Activated CD4-positive, alpha-beta T cell treated with anti-CD3 and anti-CD28 coated beads, Interleukin-2, amount 50 U/mL, for 16 hours (primary cell): ENCODE data around the gene POMT1.
"Not testable (repeated sequence)": the region's sequence is repeated elsewhere in the genome, so short reads cannot be mapped to it uniquely, and the experiment has no call there.

Experiments
- DNase-seq: peaks from one replicate; pipeline ENCODE4 v3.0.0-alpha.2; 2020

Gene POMT1

DNA sequence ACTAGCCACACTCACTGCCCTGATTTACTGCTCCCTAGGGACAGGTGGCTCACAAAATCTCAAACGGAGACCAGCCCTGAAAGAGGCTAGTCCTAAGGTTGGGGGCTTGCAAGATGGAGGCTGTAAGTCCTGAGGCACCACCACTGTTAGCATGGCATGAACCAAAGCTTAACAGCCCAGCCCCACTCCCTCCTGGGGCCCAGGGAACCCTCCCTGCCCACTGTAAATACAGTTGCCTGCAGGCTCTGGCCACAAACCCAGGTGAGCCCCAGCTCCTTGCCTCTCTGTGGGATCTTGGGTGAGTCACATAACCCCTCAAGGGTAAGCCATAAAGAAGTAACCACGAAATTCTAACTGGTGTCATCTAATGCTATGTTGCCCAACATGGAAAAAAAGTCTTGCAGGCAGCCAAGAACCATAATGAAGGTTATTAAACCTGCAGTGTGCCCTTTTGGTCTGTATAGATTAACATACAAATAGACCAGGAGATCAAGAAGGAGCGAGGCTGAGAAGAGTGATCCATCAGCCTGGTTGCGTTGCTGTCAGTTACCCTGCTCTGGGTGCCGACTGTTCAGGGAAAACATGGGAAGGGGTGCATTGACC lies 1.7 kb upstream of the POMT1 start:
- peak; percentile 80 for DNase-seq

DNA sequence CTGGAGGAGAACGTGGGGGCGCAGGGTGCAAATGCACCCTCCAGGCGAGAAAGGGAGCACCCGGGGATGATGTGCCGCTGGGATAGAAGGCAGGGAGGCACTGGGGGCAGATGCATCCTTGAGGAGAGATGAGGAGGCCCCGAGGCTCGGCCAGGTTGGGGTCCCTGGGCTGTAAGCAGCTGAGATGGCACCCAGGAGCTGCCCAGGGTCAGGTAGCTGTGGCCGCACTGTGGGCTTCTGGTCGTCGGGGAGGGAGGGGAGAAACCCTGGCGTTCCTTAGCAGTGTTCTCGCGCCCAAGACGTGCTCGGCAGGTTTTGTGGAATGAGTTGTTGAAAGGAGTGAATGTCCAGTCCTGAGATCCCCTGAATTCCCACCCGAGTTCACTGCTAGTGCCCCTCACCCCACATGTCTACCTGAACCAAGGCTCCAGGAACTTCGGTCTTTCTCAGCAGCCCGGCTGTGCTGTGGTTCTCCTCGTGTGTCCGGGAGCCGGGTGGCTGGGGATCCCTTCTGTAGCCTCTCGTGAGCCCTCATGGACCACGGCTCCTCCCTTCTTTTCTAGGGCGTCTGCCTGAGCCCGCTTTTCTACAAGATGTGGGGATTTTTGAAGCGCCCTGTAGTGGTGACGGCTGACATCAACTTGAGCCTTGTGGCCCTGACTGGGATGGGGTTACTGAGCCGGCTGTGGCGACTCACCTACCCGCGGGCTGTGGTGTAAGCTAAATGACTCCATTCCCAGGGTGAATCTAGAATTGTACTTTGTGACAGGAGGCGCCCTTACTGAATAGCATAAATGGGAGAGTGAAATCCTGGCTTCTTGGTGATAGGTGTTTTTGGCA lies 1.1 kb downstream of the POMT1 start:
- peak; percentile 87 for DNase-seq

DNA sequence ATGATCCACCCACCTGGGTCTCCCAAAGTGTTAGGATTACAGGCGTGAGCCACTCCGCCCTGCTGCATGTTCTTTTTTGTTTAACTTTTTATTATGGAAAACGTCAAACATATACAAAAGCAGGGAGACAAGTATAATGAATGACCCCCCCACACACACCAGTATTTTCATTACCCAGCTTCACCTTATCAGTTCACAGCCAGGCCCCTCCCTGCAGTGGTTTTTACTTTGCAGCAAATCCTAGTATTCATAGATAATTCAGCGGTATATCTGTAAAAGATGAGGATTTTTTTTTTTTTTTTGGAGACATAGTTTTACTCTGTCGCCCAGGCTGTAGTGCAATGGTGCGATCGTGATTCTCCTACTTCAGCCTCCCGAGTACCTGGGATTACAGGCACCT lies 2.3 kb downstream of the POMT1 start:
- DNase-seq: no peak

DNA sequence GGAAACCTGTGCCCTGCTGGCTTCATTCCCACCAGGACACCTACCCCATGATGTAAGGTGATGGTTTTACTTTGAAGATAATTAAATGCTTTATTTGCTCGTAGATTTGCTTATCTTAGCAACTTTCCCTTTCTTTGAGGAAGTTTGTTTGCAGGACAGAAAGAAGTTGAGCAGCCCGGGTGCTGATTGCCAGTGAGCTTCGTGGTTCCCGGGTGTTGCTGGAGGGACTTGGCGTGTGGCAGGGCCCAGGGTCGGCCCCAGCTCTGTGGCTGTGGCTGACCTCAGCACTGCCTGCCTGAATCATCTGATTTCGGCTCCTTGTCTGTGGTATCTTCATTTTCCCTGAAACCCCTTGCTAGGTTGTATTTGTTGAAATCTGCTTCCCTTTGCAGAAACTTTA lies 8.7 kb downstream of the POMT1 start:
- no peak for DNase-seq

DNA sequence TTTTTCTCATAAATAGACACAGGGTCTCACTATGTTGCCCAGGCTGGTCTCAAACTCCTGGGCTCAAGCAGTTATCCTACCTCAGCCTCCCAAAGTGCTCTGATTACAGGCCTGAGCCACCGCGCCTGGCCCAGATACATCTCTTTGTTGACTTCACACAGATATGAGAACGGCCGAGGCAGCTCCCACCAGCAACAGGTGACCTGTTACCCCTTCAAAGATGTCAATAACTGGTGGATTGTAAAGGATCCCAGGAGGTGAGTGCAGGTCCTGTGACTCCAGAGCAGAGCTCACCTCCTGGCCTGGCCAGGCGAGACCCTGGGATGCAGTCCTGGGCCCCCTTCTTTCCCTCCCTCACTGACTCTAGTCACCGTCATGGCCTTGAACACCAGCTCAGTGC lies 9.2 kb downstream of the POMT1 start:
- no peak for DNase-seq

DNA sequence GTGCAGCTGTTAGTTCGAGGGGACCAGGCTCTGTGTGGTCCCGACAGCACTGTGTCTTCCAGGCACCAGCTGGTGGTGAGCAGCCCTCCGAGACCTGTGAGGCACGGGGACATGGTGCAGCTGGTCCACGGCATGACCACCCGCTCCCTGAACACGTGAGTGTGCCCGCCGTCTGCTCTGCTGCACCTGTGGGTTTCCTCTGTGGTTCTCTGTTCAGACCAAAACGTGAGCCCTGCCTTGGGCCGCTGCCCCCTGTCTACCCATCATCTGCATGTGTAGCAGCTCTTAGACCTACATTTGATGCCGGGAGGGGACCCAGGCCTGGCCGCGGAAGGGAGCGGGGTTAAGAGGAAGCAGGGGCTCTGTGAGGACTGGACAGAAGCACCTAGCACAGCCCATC lies 10.5 kb downstream of the POMT1 start:
- no peak for DNase-seq

DNA sequence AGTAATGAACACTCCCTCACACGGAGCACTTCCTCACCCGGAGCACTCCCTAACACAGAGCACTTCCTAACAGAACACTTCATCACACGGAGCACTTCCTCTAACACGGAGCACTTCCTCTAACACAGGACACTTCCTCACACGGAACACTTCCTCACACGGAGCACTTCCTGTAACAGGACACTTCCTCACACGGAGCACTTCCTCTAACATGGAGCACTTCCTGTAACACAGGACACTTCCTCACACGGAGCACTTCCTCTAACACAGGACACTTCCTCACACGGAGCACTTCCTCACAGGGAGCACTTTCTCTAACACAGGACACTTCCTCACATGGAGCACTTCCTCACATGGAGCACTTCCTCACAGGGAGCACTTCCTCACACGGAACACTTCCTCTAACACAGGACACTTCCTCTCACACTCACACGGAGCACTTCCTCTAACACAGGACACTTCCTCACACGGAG lies 12.9 kb downstream of the POMT1 start:
- not testable (repeated sequence) for DNase-seq

DNA sequence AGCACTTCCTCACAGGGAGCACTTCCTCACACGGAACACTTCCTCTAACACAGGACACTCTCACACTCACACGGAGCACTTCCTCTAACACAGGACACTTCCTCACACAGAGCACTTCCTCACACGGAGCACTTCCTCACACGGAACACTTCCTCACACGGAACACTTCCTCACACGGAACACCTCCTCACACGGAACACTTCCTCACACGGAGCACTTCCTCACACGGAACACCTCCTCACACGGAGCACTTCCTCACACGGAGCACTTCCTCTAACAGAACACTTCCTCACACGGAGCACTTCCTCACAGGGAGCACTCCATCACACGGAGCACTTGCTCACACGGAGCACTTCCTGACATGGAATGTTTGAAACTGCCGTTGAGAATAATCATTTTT lies 13.4 kb downstream of the POMT1 start:
- DNase-seq: no peak

DNA sequence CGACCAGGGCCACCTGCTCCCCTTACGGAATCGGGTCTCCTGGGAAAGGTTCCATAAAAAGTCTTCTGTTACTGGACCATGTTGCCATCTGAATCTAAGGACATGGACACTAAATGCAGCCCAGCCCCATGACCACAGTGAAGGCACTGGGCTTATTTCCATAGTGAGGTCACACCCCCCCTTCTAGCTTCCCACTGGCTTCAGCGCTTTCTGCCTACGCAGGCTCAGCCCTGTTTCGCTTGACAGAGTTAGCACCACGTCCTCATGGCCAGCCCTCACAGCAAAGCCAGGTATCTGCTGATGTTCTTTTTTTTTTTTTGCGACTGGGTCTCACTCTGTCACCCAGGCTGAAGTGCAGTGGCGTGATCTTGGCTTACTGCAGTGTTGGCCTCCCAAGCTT lies 14.2 kb downstream of the POMT1 start:
- no peak for DNase-seq

DNA sequence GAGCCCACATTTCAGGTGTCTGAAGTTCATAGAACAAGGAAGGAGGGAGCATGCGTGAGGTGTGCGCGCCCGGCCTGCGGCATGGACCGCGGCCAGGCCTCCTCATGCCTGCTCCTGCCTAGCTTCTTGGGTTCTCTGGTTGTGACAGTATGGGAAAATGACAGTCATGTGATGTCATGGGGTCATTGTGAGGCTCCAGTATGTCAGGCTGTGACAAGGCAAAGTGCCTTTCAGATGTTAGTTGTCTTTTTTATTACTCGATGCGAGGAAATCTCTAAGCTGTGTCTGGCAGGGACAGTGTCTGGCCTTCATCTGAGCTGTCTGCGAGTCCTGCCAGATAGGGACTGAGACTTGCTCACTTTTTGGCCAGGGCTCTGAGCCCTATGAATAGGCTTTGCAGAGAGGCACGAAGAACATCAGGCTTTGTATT lies 15.1 kb downstream of the POMT1 start:
- no peak for DNase-seq

DNA sequence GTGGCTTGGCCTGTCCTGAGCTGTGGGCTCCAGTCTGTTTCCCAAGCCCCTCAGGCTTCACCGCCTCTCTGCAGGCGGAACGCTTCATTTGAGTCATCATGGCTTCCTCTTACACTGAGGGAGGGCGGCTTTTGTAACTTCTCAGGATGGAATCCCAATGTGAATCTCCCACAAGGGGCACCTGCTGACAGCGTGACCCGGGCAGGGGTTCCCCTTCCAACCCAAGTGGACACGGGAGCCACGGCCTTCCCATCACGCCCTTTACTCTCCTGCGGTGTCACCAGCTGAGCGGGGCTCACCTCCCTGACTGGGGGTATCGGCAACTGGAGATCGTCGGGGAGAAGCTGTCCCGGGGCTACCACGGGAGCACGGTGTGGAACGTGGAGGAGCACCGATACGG lies 15.8 kb downstream of the POMT1 start:
- DNase-seq: no peak

DNA sequence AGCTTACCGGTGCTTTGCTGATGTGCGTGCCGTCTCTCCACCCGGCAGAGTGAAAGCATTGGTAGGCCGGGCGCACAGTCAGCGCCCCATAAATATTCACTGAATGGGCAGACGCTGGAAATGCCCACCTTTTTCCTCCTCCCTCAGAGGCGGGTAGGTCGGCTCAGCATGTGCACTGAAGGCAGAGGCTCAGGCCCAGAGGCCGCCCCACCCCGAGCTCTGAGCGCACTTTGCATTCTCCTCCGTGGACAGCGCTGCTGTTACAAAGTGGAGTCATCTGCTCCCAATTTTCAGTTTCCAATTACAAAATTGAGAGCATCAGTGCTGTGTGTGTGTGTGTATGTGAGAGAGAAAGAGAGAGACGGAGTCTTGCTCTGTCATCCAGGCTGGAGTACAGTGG lies 17.8 kb downstream of the POMT1 start:
- DNase-seq: no peak

DNA sequence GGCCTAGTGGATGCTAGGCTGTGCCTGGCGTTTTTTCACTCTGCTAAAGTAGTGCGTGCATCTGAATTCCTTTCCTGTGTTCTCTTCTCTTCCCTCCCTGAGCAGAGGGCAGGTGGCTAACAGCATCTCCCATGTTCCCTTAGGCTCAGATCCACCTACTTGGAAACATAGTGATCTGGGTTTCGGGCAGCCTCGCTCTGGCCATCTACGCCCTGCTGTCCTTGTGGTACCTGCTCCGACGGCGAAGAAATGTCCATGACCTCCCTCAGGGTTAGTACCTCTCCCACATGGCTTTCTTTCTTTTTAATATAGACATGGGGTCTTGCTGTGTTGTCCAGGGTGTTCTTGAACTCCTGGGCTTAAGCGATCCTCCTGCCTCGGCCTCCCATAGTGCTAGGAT lies 18.5 kb downstream of the POMT1 start:
- DNase-seq: no peak

DNA sequence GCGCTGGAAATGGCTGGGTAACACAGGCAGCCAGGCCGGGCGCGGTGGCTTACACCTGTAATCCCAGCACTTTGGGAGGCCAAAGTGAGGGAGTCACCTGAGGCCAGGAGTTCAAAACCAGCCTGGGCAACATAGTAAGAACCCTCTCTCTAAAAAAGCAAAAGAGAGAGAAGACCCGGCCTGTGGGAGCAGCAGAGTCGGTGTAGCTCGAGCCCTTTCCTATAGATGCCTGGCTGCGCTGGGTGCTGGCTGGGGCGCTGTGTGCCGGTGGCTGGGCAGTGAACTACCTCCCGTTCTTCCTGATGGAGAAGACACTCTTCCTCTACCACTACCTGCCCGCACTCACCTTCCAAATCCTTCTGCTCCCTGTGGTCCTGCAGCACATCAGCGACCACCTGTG lies 19.1 kb downstream of the POMT1 start:
- DNase-seq: no peak

DNA sequence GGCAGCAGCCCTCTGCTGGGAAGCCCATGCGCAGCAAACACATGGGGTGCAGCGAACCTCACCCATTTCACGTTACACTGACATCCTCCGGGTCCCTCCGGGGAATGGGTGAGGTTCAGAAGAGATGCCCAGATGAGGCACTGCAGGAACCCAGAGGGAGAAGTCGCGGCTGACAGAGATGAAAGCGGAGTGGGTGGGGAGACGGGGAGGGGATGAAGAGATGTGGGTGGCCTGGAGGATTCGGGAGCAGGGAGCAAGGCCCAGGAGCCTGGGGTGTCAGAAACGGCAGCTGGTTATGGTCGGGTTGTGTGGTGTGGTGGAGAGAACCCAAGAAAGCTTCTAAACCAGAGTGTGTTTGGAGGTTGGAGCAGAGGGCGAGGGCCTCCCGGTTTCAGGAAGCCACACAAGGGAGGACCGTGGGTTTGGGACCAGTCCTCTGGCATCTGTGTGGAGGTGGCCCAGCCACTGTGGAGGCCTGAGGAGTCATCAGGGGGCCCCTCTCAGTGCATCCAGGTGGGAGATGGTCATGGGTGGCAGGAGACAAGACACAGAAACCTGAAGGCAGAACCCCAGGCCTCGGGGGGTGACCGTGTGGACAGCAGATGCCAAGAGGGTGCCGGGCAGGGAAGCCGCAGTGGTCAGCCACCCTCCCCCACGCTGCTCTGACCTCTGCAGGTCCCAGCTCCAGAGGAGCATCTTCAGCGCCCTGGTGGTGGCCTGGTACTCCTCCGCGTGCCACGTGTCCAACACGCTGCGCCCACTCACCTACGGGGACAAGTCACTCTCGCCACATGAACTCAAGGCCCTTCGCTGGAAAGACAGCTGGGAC lies 19.8 kb downstream of the POMT1 start:
- no peak for DNase-seq

DNA sequence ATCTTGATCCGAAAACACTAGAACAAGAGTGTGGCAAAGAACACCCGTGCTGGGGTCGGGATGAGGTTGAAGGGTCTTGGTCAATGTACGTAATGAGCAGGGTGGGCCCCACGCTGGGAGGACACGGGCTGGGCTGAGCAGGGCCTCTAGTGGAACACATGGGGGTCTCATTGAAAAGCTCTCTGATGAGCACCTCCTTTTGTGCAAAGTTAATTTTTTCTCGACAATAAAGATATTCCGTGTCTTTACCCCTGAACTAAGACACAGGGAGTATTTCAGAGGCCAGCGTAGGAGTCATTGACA lies 20.3 kb downstream of the POMT1 start:
- DNase-seq: no peak

DNA sequence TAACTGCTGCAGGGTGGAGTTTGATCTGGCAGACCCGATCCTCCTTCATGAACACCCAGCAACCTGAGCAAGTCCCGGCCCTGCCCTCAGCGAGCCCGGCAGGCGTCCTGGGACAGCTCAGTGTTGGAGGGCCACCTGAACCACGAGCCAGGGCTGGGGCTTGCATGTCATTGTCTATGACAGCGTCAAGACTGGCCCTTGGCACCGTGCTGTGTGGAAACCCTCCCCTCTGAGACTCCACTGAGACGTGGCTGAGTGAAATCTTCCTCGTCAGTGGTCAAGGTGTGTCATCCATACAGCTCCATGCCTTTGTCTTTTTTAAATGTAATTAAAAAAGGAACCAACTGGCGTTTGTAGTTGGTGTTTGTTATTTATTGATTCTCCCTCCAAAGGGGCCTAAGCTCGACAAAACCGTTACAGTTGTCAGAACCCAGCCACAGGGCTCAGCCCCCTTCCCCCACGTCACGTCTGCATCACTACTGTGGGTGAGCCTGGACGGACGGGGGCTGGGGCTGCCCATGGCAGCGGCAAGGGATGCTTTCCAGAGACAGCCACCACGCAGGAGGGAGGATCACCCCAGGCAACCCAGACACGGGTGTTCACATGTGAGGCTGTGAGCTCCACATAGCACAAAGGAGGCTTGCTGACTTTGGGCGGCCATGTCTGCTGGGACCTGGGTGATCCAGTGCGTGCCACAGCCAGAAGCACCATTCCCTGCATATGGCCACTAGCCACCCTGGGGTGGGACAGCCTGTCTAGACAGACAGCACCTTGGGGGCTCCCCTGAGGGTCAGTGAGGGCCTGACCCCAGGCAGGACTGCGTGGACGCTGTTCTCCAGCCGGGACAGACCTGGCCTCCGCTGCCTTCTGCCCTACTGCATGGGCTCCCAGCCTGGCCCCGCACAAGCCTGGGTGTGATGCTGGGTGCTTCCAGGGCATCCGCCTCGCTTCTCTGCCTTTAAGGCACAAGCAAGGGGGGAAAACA lies 21.0 kb downstream of the POMT1 start:
- no peak for DNase-seq

DNA sequence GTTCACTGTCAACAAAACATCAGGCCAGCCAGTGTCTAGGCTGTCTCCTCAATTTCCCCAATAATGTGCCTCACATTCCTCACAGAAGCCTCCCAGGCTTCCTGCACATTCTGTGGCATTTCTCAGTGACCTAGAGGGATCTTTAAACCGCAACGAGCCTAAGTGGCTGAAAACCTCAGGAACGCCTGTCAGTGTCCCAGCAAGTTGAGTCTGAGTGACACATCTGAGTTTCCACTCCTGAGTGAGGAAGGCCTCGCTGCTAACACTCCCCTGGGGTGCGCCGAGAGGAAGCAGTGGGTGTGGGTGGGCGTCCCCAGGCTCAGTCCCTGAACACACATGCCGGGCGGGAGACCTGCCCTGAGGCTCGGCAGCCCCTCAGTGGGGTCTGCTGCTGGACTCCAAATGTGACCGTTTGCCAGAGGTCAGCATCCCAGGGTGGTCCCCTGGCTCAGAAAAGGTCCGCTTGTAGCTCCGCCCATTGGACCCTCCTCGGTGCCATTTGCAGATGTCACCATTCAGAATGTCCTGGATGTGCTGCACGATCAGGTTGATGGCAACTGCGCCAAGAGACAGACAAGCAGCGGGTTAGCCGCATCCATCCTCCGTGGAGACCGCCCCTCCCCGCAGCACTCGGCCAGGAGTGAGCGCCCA lies 22.1 kb downstream of the POMT1 start:
- DNase-seq: no peak

DNA sequence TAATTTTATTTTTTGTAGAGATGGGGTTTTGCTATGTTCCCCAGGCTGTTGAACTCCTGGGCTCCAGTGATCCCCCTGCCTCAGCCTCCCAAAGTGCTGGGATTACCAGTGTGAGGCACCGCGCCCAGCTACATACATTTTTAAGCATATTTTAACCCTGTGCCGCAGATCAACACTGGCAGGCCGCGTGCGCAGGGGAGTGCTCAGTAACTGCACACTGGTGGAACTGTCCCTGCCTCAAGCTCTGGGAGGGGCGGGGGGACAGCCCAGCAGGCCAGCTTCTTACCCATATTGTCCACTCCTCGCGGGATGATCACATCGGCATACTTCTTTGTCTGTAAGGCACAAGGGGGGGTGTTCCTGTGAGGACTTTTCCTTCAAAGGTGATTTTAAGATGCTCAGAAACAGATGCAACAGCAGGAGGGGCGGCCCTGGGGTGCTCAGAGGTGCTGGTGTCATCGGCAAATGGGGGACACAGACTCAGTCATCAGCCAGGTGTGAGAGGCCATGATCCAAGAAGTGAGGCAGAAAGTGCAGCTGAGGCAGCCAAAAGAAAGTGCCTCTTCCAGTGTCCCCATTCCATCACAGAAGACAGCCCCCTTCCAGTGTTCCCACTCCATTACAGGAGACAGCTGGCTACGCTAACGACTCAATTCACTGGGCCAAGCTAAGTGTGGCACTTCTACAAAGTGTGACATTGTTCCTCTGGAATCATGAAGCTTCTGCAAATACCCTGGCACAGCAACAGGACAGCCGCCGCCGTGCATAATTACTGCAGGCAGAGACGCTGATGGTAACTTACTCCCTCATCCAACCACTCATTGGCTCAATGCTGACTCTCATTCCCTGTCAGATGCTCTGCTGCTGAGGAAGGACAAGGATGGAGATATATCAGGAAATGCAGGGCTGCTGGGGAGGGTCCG lies 23.2 kb downstream of the POMT1 start:
- no peak for DNase-seq

DNA sequence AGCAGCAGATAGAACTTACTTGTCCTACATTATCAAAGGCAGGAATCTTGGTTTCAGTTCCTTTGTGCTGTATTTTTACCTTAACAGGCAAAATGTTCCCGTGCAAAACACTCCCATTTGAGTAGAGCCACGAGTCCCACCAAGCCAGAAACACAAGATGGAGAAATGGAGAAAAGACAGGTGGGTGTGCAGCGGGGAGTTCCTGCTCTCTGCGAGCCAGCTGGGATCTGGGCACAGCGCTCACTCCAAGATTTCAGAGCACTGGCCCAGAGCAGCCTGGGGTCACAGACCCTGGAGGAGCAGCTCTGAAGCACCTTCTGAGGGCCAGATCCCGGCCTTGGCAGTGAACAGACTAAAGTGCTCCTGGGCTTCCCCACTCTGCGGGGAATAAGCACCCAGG lies 25.5 kb downstream of the POMT1 start:
- no peak for DNase-seq
